GM12878 (cell line): ENCODE results near the gene TAPT1. TPM values are rescaled to one million over a fixed set of nuclear protein-coding genes. Genes with fewer than 3 reads are reported as not detected.

Experiments used
- polyA plus RNA-seq, 11 experiments: library from polyadenylated mRNA; depleted of rRNA in 4 of 11; unstranded in 6 of 11; stranded (reverse) in 5 of 11; fragments of >200 nt; fragmentation: Nextera tagmentation in 4 of 11; fragmentation: Illumina TruSeq in 1 of 11; extraction: Ambion mirVana in 4 of 11; extraction: Trizol in 1 of 11; gene quantifications; 1 replicate in 1 of 11; 2 replicates in 10 of 11; pipeline versions ENCODE4 v1.2.1 to v1.2.3, GENCODE V29; 2011 to 2016; ENCODE audit warnings: inconsistent platforms in 2 of 11, missing spikeins in 2 of 11, low read depth in 1 of 11
- small RNA-seq: library from RNA; depleted of rRNA; stranded (forward); fragments of <200 nt; gene quantifications from one replicate; pipeline ENCODE3, GENCODE V24; 2014
- total RNA-seq, 4 experiments: library from RNA; depleted of rRNA in 3 of 4; stranded (reverse); fragments of >200 nt in 3 of 4; fragmentation: Illumina TruSeq in 1 of 4; extraction: Trizol in 1 of 4; gene quantifications; 2 replicates each; pipeline versions ENCODE4 v1.2.1 to v1.2.3, GENCODE V29; 2013 to 2021

TAPT1 gene
- total and polyA plus RNA-seq, 10 of the 15 experiments (the other 5 are each of a cell fraction or from before 2014, with no cell fraction given) = 0.91 to 23.3 (median 9.5) TPM

Small RNA genes within 50 kb of the gene (small RNA-seq; reads per million reads assigned to genes)
- gene RPS21P4 = not detected

Other genes with a start within 250 kb of the TAPT1 start
- not detected in 2 replicates for gene PROM1, start 142.4 kb downstream of the TAPT1 start, total RNA-seq (2014; rRNA removed)
- gene PROM1, start 142.4 kb downstream of the TAPT1 start, total RNA-seq (2014; rRNA removed; fragmentation: Illumina TruSeq; extraction: Trizol) = not detected in 2 replicates
- gene PROM1, start 142.4 kb downstream of the TAPT1 start, total RNA-seq (2021) = 0.08 TPM in 1 of 2 replicates, not detected in the other
- gene PROM1, start 142.4 kb downstream of the TAPT1 start, polyA plus RNA-seq (2011; rRNA removed) = 0.12 TPM in 1 of 2 replicates, not detected in the other
- not detected in 2 replicates for gene PROM1, start 142.4 kb downstream of the TAPT1 start, polyA plus RNA-seq (2014; fragmentation: Illumina TruSeq; extraction: Trizol)
- gene PROM1, start 142.4 kb downstream of the TAPT1 start, polyA plus RNA-seq (2014; fragmentation: Nextera tagmentation; extraction: Ambion mirVana) = under 1 TPM in 1 of 2 experiments, not detected in 1; 0.31 TPM
- 0.18 TPM in 1 of 2 replicates, not detected in the other for gene PROM1, start 142.4 kb downstream of the TAPT1 start, polyA plus RNA-seq (2014; rRNA removed)
- gene PROM1, start 142.4 kb downstream of the TAPT1 start, polyA plus RNA-seq (2016; fragmentation: Nextera tagmentation; extraction: Ambion mirVana) = not detected